PFSK-1 (cell line): ENCODE results near the gene PEX19.

Source experiments
- POLR2AphosphoS5 ChIP-seq: IDR thresholded peaks from 2 replicates; pipeline ENCODE4 v1.6.1; 2012; ENCODE audit warnings: low read depth, mild to moderate bottlenecking, control low read depth, low read length, moderate library complexity
- SIN3A ChIP-seq: IDR thresholded peaks from 2 replicates; pipeline ENCODE4 v1.6.1; 2012; ENCODE audit warnings: mild to moderate bottlenecking, low read length, moderate library complexity, borderline replicate concordance; ENCODE audit not compliant: insufficient read depth
- TAF1 ChIP-seq: IDR thresholded peaks from 2 replicates; pipeline ENCODE4 v1.6.1; 2012; ENCODE audit warnings: low read length, control low read depth, borderline replicate concordance; ENCODE audit not compliant: insufficient read depth

- TF ChIP-seq POLR2AphosphoS5 (no peak), TAF1 (no peak), SIN3A (no peak)
These were observed 6.9 kb downstream of the PEX19 start for GRCh38 chr1:160277987-160278386.
